ENCODE measurements around the gene KNDC1.

- no peak for TF ChIP-seq CTCF (IDR thresholded peaks at IDR 0.05; ENCODE audit: extremely low read depth in 1 of 2, insufficient read depth in 1 of 2, low read depth in 1 of 2, low read length in 2 of 2)
- TF ChIP-seq POLR2A (IDR thresholded peaks at IDR 0.05; ENCODE audit: low read depth, low read length), result no peak
- no peak for TF ChIP-seq POLR2AphosphoS5 (IDR thresholded peaks at IDR 0.05; ENCODE audit: insufficient read depth, low read depth, low read length)
- no peak for TF ChIP-seq MAX (IDR thresholded peaks at IDR 0.05; ENCODE audit: insufficient read depth, insufficient read length)
- TF ChIP-seq FOS (IDR thresholded peaks at IDR 0.05; ENCODE audit: borderline replicate concordance, insufficient read depth, low read length), result no peak
These were observed 107.3 kb downstream of the KNDC1 start for GRCh38 chr10:133267293-133267692.
